DMS114 treated with DMSO at 0.1 percent for 48 hours (cell line): ENCODE data around the gene STX11.

Experiments used
- DNase-seq: peaks from one replicate; lab custom pipeline; 2025; ENCODE audit not compliant: unreplicated experiment; lab: John Stamatoyannopoulos, UW

The STX11 gene

DNA sequence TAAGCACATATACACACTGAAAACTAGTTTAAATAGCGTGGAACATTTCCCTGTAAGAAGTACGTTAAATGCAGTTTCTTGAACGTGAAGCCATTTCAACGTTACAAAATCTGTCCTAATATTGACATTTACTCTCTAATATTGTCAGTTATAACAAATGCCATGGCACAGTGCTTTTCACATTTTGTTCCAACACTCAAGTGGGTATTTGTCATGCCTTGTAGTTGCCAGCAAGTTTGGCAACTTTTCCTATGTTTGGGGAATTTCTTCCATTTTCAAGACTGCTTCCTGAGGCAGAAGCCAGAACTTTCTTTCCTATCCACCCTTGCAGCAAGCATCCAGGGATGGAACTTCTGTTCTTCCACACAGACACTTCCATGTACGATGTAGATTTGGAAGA, 63.0 kb downstream of the STX11 start:
- no peak for DNase-seq

DNA sequence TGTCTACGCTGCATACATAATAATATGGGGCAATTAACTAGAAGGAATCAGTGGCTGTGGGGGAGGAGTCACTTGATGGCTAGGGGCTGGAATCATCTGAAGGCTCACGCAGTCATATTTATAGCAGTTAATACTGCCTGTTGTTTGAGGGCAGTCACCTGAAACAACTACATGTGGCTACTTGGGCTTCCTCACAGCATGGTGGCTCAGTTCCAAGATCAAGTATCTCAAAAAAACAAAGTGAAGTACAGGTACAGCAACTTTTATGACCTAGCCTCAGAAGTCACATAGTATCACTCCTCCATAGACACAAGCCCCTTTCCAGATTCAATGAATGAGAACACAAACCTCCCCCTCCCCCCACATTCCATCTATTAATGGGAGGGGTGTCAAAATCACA, 63.7 kb downstream of the STX11 start:
- DNase-seq = no peak

DNA sequence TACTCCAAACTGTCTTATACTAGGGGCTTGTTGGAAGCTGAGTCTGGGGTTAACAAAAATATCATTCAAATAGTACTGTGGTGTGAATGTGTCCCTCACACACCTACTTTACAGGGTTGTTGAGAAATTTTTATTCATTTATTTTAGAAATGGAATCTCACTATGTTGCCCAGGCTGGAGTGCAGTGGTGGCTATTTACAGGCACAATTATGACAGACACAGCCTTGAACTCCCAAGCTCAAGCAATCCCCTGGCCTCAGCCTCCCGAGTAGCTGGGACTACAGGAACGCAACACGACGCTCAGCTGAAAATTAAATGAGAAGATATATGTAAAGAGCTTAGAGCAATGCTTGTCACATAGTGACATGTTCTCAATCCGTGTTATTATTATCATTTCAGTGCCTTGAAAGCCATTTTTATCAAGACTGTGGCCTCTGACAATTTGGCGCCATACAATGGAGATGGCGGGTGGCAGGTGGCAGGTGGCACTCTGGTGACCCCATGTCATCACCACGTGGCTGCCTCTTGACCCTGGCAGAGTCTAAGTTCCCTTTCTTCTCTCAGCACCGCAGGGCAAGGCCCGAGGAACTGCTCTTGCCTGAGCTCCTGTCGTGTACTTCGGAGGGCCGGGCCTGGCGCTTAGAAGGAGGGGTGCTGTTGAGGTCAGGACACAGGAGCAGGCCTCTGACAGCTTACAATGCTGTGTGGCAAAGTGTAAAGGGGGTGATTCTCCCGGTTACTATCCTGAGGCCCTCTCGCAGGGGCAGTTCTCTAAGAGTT, 64.5 kb downstream of the STX11 start:
- no peak for DNase-seq

DNA sequence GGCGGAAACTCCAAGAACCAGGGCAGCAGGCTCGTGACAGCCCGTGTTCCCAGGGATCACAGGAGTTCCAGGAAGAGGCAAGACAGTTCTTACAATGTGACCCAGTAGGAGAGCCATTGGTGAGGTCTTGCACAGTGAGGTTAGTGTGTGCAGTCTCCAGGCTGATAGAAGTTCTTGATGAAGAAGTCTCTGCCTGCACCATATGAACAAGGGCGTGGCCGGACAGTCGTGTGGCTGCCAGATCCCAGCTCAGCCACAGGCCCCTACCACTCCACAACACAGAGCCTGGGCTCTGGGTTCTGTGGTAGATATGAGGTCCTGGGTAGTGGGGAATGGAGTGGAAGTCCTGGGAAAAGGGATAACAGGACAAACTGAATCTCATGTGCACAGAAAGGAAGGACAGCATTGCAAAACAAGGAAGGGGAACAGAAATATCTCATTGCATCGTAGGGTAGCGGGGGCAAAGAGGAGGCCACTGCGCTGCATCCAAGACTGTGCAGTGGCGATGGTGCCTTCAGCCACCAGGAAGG, 65.2 kb downstream of the STX11 start:
- DNase-seq = no peak

DNA sequence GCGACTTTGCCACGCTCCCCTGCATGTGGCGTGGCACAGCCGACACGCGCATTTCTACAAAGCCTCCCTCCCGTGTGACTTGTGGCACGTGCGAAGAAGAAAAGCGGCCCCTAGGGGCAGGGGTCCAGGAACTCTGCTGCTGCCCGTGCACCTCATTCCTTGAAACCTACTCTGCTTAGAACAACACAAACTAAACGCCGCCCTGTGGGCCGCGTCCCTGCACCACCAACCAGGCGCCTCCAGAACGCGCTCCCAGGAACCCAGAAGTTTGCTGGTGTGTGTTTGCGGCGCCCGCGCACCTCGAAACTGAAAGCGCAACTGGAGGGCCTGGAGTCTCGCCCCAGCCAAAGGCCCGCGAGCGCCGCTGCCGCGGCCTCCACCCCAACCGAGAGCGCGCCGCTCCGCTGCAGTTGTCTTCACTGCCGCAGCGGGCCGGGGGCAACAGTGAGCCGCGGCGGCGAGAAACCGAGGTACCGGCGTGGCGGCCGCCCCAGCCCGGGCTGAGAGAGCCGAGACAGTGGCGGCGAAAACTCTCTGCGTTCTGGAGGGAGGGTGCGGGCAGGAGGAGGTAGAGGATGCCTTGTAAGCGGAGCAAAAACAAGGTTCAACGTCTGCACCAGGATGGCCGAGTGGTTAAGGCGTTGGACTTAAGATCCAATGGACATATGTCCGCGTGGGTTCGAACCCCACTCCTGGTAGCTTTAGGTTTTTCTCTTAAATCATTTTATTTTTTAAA, 65.8 kb downstream of the STX11 start:
- peak; percentile 71 for DNase-seq

DNA sequence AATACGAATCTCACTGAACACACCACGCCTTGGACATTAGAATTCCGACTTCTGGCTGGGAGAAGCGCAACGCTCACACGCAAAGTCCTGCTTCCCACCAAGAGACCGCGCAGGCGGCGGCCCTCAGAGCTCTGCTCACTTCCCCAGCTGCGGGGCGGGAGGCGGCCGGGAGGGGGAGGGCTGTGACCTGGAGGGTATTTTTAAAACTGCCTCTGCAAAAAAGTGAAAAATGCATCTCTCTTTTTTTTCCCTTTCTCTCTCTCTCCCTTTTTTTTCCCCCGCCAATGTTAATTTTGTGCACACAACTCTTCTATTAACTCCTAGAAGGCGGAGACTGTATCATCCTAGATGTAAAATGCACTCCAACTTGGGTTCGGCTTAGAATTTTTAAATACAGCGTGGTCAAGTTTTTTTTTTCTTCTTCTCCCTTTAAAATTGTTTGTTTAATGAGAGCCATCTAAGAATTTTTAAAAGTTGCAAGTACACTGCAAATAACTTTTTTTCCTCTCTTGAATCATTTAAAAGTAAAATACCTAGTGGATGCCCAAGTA, 66.4 kb downstream of the STX11 start:
- no peak for DNase-seq

DNA sequence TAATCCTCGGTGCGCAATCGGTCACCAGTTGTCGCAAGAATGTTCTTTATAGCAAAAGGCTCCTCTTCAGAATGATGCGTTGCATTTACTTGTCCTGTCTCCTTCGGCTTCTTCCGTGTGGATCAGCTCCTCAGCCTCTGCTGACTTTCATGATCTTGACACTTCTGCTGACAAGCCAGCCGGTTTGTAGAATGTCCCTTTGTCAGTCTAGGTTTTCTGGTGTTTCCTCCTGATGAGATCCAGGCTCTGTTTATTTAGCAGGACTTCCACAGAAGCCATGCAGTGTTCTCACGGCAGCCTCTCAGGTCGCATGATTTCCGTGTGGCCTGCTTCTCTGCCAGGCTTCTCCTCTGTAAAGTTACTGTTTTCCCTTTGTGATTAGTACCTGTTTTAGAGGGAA, 66.9 kb downstream of the STX11 start:
- DNase-seq = no peak

DNA sequence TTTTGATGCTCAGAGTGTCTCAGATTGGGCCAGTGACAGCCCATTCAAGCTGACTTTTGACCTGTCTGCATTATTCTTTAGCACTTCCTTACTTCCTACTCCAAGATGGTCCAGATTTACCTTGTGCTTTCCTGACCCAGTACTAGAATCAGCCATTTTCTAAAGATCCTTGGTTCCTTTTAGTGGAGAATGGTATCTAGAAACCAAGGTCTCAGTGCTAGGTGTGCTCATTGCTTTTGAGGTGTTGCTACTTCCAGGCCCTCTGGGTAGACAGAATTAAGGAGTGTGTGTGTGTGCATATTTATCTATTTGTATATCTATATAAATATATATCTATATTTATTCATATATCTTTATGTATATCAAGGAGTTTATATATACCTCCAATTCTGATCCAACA, 67.5 kb downstream of the STX11 start:
- DNase-seq = no peak

DNA sequence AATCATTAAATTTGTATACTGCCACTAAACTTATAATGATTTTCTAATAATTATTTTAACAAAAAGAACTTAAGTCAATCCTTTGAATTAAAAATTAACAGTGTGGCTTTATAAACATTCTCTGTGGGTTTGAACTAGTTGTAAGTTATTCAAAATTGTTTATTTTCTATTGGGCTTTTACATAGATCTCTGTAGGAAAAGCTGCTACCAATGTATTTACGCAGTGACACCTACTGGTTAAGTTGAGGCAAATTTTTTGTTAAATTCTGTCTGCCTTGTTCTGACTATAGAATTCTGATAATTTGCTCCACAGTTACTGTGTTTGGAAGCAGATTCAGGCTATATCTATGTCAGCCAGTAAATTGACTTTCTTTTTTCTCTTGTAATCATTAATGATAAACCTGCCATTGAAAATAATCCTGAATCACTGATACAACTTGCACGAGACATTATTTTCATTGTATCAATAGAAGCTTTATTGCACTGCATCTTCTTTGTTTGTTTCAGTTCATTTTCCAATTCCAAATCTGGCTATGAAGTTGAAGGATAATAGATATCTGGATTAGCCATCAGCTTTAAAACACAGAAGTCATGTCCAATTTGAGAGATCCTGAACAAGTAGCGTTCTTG, 68.9 kb downstream of the STX11 start:
- DNase-seq = peak; percentile 21

DNA sequence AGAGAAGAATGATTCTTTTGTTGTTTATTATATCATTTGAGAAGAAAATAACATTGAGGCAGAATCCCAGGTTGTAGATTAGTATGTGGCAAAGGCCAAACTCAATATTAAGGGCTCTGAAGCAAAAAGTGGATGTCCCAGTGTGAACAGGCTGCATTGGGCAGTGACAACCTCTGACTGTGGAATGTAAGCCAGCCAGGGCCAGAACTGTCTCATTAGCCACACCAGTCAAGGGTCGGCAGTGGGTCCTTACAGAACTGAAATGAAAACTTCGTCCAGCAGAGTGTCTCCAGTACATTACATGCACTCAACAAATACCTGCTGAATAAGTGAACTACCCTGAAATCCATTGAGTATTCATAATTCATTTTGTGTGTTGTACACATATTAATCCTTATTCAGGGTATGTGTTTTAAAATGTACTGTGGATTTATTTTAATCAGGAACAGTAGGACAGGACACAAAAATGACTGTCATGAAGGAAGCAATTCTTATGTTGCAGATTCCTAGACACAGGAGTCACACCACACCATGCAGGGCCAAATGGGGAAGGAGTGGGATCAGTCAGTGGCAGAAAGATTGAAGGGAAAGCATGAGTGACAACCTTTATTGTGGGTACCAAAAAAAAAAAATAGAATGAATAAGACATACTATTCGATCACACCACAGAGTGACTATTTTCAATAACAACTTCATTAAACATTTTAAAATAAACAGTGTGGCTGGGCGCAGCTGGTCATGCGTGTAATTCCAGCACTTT, 69.9 kb downstream of the STX11 start:
- no peak for DNase-seq

DNA sequence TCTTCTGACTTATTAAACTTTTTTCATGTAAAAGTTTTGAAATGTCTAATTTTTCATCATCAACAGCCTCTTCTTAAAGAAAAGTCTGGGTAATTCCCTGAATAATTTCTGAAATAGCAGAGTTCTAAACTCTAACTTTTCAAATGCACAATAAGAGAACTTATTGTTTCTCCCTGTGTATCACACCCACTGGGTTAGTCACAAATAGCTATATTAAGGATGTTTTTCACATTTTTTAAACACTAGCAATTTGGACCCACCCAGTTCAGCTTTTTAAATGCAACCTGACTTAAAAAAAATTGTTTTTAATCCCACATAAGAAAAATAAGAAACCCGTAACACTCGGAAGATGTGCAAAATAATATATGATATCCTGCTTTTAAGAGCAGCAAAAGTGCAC, 73.4 kb downstream of the STX11 start:
- no peak for DNase-seq

DNA sequence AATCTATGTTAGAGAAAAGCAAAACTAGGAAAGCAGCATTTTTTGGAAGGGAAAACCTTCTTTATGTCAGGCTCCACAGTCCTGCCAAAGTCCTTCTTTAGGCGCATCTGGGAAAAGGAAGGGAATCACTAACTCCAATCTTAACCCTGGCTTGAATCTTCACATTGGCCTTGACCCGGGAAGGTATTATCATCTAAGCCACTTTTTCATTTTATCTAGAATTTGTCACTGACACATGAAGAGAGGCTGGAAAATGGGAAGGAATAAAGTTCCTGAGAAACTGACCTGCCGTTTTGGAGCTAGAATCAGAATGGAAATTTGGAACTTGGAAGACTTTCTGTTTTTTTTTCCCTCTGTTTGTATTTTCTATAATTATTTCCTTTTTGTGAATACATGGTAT, 81.4 kb downstream of the STX11 start:
- DNase-seq = no peak

DNA sequence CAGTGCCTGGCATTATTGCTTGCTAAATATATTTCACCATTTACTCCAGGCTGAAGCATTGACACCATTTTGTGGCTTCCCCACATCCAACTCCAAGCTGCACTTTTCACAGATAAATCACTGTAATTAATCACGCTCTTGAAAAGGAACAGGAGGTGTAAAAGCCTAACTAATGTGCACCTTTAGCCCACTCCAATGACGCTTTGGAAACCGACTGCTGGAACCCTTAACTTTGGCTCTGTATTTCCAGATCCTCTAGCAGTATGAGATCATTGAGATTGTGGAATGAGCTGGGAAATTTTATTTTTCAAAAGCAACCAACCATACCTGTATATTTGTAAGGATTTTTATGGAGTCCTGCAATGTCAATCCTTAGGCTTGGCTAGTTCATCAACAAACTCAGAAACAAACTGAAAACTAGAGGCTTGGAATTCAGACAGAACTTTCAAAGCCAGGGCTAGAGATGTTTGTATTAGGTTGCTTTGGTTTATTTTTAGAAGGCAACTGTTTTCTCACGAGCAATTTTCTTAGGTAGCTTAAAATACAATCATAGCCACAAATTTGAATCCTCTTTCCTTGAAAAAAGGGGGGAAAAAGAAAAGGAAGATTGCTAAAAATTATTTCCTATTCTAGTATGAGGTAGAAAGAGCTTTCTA, 82.0 kb downstream of the STX11 start:
- DNase-seq = no peak

DNA sequence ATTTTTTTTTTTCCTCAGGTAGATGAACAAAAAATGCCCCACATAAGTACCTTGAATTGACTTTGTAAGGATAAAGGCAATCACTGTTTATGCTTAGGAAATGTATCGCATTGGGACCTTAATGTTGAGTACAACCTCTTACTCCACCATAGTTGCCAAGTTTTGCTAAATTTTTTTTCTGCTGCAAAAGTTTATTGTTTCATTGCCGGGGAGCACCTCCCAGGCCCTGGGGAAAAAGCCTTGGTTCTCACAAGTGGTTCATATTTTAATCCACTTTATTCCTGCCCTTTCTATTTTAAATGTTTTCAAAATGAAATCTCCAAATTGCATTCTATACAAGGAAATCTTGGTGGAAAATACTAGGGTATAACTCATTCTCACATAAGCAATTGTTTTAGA, 82.5 kb downstream of the STX11 start:
- no peak for DNase-seq

DNA sequence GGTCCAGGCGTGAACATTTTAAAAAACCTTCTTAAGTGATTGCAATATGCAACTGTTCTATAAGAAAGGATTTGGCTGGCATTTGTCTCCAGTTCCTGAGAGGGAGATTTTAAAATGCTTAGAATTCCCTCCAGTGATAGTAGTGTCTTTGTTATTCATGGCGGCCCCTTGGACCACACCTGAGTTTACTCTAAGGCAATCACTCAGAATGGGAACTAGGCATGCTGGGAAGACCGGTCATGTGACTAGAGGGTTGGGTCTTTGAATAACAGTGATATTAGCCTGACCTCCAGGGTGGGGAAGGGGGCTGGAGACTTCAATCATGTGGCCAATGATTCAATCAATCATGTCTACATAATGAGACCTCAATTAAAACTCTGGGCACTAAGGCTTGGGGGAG, 84.1 kb downstream of the STX11 start:
- no peak for DNase-seq

DNA sequence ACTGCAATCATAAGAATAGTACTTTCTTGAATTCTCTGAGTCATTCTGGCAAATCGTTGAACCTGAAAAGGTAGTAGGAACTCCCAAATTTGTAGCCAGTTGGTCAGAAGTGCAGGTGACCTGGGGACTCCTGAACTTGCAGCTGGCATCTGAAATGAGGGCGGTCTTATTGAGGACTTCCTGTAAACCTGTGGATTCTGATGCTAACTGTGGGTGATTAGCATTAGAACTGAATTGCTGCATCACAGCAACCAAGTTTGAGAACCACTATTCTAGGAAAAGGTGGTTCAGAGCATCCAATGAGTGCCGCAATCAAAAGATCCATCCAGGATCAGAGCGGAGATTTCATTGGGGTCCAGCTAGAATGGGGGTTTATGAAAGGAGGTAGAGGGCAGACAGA, 84.6 kb downstream of the STX11 start:
- no peak for DNase-seq
